GM21360 (cell line): Measurements from ENCODE around the gene SPAG7.

ENCODE experiments used
- ATAC-seq: cut with Tn5 transposase; IDR thresholded peaks from one replicate; pipeline ENCODE4 v1.9.1; 2021; ENCODE audit warnings: mild to moderate bottlenecking, moderate library complexity; ENCODE audit not compliant: unreplicated experiment

Gene SPAG7

GRCh38 chr17:4950746-4951204 lies 16.8 kb downstream of the SPAG7 start, which contains the start of gene ENO3:
Gene ENO3, plus strand, starts transcription at chr17:4951119. Its CDS starts 711 bp downstream, at chr17:4951830.
- no peak for ATAC-seq

GRCh38 chr17:4950075-4950745 lies 17.4 kb downstream of the SPAG7 start:
- ATAC-seq: peak; percentile 13

- peak; percentile 19 for ATAC-seq
These were observed 18.1 kb downstream of the SPAG7 start for GRCh38 chr17:4949321-4950074.

- ATAC-seq: peak; percentile 31
These were observed 18.7 kb downstream of the SPAG7 start for GRCh38 chr17:4948931-4949320.

GRCh38 chr17:4948166-4948930 lies 19.3 kb downstream of the SPAG7 start, which contains the start of gene PFN1:
Gene PFN1, minus strand, starts transcription at chr17:4948530. Its CDS starts 136 bp downstream, at chr17:4948394.
- no peak for ATAC-seq

GRCh38 chr17:4947411-4948165 lies 20.0 kb downstream of the SPAG7 start:
- ATAC-seq: no peak

DNA sequence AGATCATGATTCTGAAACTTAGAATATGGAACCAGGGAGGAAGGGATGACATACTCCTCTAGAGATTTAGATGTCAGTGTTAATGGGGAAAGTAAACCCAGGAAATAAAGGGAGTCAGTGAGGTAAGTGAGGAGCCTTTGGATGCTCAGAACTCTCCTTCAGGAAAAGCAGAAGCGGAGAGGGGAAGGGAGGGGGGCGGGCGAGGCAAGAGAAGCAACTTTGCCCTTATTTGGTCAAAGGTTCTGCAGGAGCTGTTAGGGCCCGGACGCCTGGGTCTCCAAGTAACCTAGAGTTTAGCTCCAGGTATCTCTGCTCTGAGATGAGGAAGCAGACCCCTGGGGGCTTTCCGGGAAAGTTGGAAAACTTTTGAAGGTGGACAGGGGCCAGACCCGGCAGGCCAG lies 20.6 kb downstream of the SPAG7 start:
- ATAC-seq: no peak

DNA sequence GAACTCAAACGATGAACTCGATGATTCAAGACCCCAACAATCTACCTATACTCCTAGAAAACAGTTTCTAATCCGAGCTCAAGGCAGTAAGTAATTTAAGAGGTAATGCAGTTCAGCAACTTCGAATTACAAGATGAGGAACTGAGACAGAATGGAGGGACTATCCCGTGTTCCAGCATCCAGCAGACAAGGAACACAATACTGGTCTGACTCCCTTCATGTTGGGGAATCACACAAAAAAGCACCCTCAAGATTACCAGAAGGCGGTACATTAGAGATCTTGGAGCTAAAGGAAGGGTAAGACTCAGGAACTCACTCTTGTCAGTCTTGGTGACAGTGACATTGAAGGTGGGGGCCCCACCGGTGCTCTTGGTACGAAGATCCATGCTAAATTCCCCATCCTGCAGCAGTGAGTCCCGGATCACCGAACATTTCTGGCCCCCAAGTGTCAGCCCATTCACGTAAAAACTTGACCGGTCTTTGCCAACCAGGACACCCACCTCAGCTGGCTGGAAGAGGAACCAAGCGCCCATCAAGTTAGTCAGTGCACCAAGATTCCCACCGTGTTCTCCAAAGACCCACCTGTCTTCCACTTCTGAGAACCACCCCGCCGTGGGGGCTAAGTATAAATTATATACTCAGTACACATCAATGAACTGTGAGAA lies 21.2 kb downstream of the SPAG7 start:
- no peak for ATAC-seq

- no peak for ATAC-seq
These were observed 21.7 kb downstream of the SPAG7 start for GRCh38 chr17:4945944-4946280.

GRCh38 chr17:4945176-4945943 lies 22.3 kb downstream of the SPAG7 start:
- no peak for ATAC-seq

DNA sequence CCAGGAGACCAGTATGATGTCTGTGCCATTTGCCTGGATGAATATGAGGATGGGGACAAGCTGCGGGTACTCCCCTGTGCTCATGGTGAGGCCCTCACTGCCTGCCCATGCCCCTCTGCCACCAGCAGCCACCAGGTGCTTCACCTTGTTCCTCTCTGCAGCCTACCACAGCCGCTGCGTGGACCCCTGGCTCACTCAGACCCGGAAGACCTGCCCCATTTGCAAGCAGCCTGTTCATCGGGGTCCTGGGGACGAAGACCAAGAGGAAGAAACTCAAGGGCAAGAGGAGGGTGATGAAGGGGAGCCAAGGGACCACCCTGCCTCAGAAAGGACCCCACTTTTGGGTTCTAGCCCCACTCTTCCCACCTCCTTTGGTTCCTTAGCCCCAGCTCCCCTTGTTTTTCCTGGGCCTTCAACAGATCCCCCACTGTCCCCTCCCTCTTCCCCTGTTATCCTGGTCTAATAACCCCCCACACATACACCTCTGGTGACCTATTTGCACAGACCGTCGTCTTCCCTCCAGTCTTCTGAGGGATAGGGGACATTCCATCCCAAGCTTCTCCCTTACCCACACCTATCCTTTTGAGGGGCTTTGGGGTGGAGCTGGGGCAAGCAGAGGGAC lies 23.0 kb downstream of the SPAG7 start:
- no peak for ATAC-seq

GRCh38 chr17:4944163-4944553 lies 23.5 kb downstream of the SPAG7 start:
- no peak for ATAC-seq

DNA sequence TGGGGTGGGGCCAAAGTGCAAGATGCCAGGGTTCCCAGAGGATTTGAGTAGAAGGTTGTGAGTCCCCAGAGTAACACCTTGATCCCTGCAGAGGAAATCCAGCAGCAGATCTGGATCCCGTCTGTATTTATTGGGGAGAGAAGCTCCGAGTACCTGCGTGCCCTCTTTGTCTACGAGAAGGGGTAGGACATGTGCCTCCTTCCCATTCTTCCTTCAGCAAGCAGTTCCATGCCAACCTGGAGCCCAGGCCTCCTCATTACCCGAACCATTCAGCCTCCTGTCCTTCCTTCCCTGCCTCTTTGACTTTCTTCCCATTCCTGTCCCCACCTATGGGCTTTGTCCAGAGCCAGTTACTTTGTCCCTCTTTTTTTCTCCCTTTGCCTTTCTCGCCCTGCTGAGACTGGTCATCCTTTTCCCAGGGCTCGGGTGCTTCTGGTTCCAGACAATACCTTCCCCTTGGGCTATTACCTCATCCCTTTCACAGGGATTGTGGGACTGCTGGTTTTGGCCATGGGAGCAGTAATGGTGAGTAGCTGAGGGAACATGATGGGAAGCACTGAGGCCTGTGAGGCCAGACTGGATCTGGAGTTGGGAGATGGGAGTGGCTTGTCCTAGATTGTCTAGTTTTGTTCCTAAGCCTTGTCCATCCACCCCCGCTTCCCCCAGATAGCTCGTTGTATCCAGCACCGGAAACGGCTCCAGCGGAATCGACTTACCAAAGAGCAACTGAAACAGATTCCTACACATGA lies 24.7 kb downstream of the SPAG7 start:
- no peak for ATAC-seq

DNA sequence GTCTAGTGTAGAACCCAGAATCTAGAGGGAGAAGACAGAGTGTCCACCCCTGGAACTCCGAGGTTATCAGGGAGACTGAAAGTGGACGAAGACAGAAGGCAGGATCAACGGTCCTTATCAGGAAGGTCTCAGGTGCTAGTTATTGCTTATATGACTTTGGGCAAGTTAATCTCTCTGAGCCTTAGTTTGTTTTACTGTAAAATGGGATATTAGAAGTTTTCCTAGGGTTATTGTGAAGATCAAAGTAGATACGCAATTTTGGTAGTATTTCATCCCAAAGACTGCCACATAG lies 26.4 kb downstream of the SPAG7 start:
- ATAC-seq: no peak

DNA sequence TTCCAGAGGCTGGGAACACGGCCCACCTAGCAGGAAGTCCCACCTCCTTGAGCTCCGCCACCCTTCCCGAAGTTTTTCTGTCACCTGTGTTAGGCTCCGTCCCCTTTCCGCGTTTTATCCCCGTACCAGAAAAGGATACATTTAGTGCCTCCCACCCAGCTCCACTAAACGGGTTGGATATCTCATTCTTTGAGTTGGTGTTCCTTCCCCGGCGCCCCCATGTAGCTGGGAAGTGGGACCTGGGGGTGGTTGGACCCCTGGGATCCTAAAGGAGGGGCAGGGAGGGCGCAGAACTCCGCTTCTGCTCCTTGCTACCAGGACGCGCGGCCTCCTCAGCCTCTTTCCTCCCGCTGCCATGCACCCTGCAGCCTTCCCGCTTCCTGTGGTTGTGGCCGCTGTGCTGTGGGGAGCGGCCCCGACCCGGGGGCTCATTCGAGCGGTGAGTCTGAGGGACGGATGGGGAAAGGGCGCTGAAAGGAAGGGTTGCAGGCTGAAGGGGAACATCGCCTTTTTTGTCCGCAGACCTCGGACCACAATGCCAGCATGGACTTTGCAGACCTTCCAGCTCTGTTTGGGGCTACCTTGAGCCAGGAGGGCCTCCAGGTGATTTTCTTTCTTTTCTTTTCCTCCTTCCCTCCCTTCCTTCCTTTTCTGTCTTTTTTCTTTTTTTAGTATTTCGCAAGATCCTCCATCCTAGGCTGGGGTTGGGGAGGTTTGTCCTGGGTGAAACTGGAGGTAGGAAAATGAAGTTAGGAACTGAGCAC lies 26.9 kb downstream of the SPAG7 start:
- no peak for ATAC-seq

GRCh38 chr17:4939796-4940554 lies 27.6 kb downstream of the SPAG7 start, which contains the start of the genes RNF167 and SLC25A11:
Gene RNF167, plus strand, starts transcription at chr17:4940268. Its CDS starts 642 bp downstream, at chr17:4940910.
Gene SLC25A11, minus strand, starts transcription at chr17:4940046. Its CDS starts 136 bp downstream, at chr17:4939910.
- peak; percentile 72 for ATAC-seq

- ATAC-seq: peak; percentile 2
These were observed 28.1 kb downstream of the SPAG7 start for GRCh38 chr17:4939546-4939795.
